ENCODE measurements around the gene HDDC3. TPM values are rescaled to one million over a fixed set of nuclear protein-coding genes. Genes with fewer than 3 reads are reported as not detected.

The HDDC3 gene
- polyA plus RNA-seq, 3 donors = 11.6 to 19.7 (median 14.8) TPM

DNA sequence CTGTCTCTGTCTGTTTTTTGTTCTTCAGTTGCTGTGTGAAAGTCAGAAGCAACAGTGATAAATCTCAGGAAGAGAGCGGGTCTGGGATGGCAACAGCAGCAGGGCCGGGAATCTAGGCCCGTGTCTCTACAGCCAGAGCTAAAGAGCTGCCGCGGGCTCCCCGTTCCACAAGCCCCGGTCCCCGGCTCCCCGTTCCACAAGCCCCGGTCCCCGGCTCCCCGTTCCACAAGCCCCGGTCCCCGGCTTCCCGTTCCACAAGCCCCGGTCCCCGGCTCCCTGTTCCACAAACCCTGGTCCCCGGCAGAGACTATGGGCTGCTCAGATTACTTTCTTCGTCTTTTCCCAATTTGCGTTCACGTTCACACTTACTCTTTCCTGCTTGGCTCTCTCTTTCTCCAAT, 41.9 kb upstream of the HDDC3 start:
- no peaks in the 10 kb centered on the region for H3K9me3 ChIP-seq (replicated peaks in 1 of 2; ENCODE audit: control insufficient read depth in 1 of 2, insufficient read depth in 1 of 2, low read length in 2 of 2)
- Mint-ChIP-seq H3K9me3 (no peaks in the 10 kb centered on the region), H3K4me3 (no peak overlapping the region), H3K27ac (peak overlapping the region in 1 of 7 donors; percentile 54), H3K4me1 (no peaks in the 10 kb centered on the region), H3K36me3 (peaks cover 52 to 78% of the 10 kb centered on the region in 2 donors), H3K27me3 (ENCODE audit: low read depth in 3 of 3) (no peaks in the 10 kb centered on the region)
- H3K4me3 ChIP-seq (replicated peaks in 1 of 3; ENCODE audit: low read depth in 2 of 3, low read length in 3 of 3) = no peak overlapping the region
- WGBS (ENCODE audit: insufficient coverage) = 98% methylated on average over 21 of the region's 21 CpGs
- H3K27ac ChIP-seq (ENCODE audit: low read depth in 1 of 2, low read length in 2 of 2) = no peak overlapping the region
- no peak for DNase-seq
- intact Hi-C loops (cut with micrococcal nuclease) = no loop called here
- H3K4me2 ChIP-seq (replicated peaks; ENCODE audit: extremely low read depth, low read length, poor library complexity, severe bottlenecking) = no peak overlapping the region
- H3K9ac ChIP-seq (ENCODE audit: insufficient read depth, low read length, poor library complexity, severe bottlenecking) = no peak overlapping the region
- peaks cover 50 to 92% of the 10 kb centered on the region in 2 donors for H3K36me3 ChIP-seq (replicated peaks in 1 of 2; ENCODE audit: control insufficient read depth in 1 of 2, insufficient read depth in 2 of 2, low read length in 2 of 2)
- no peaks in the 10 kb centered on the region for H4K20me1 ChIP-seq (ENCODE audit: insufficient read depth, low read length)
- H3K4me1 ChIP-seq (ENCODE audit: control insufficient read depth in 1 of 2, insufficient read depth in 2 of 2, low read length in 2 of 2) = no peaks in the 10 kb centered on the region
- H2AFZ ChIP-seq (ENCODE audit: insufficient read depth, low read depth, low read length, poor library complexity, severe bottlenecking) = no peak overlapping the region
- H3K27me3 ChIP-seq (ENCODE audit: control insufficient read depth in 2 of 2, insufficient read depth in 2 of 2, low read length in 2 of 2) = no peaks in the 10 kb centered on the region
- no peaks in the 10 kb centered on the region for H3K79me2 ChIP-seq (ENCODE audit: insufficient read depth, low read length)
- TF ChIP-seq, protein P1, sequence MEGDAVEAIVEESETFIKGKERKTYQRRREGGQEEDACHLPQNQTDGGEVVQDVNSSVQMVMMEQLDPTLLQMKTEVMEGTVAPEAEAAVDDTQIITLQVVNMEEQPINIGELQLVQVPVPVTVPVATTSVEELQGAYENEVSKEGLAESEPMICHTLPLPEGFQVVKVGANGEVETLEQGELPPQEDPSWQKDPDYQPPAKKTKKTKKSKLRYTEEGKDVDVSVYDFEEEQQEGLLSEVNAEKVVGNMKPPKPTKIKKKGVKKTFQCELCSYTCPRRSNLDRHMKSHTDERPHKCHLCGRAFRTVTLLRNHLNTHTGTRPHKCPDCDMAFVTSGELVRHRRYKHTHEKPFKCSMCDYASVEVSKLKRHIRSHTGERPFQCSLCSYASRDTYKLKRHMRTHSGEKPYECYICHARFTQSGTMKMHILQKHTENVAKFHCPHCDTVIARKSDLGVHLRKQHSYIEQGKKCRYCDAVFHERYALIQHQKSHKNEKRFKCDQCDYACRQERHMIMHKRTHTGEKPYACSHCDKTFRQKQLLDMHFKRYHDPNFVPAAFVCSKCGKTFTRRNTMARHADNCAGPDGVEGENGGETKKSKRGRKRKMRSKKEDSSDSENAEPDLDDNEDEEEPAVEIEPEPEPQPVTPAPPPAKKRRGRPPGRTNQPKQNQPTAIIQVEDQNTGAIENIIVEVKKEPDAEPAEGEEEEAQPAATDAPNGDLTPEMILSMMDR (IDR thresholded peaks at IDR 0.05) = no peak

DNA sequence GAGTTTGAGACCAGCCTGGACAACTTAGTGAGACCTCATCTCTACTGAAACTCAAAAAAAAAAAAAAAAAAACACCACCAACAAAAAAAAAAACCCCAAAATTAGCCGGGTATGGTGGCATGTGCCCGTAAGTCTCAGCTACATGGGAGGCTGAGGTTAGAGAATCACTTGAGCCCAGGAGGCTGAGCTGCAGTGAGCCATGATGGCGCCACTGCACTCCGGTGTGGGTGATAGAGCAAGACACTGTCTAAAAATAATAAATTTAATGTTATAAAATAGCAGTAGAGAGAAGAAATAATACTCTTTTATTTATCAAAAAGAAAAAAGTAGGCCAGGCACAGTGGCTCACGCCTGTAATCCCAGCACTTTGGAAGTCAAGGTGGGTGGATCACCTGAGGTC, 39.8 kb upstream of the HDDC3 start:
- intact Hi-C loops (cut with micrococcal nuclease) = no loop called here
- Histone ChIP-seq H2AFZ (ENCODE audit: insufficient read depth, low read depth, low read length, poor library complexity, severe bottlenecking) (no peak overlapping the region), H3K9ac (ENCODE audit: insufficient read depth, low read length, poor library complexity, severe bottlenecking) (no peak overlapping the region), H3K27me3 (ENCODE audit: control insufficient read depth in 2 of 2, insufficient read depth in 2 of 2, low read length in 2 of 2) (no peaks in the 10 kb centered on the region), H3K9me3 (replicated peaks in 1 of 2; ENCODE audit: control insufficient read depth in 1 of 2, insufficient read depth in 1 of 2, low read length in 2 of 2) (no peaks in the 10 kb centered on the region), H3K4me3 (replicated peaks in 1 of 3; ENCODE audit: low read depth in 2 of 3, low read length in 3 of 3) (no peak overlapping the region), H3K79me2 (ENCODE audit: insufficient read depth, low read length) (no peaks in the 10 kb centered on the region), H4K20me1 (ENCODE audit: insufficient read depth, low read length) (no peaks in the 10 kb centered on the region), H3K27ac (ENCODE audit: low read depth in 1 of 2, low read length in 2 of 2) (no peak overlapping the region), H3K36me3 (replicated peaks in 1 of 2; ENCODE audit: control insufficient read depth in 1 of 2, insufficient read depth in 2 of 2, low read length in 2 of 2) (peaks cover 63 to 93% of the 10 kb centered on the region in 2 donors), H3K4me2 (replicated peaks; ENCODE audit: extremely low read depth, low read length, poor library complexity, severe bottlenecking) (no peak overlapping the region), H3K4me1 (ENCODE audit: control insufficient read depth in 1 of 2, insufficient read depth in 2 of 2, low read length in 2 of 2) (no peaks in the 10 kb centered on the region)
- WGBS (ENCODE audit: insufficient coverage) = no CpG with 5 or more reads among the region's 5 CpGs
- H3K4me1 Mint-ChIP-seq = no peaks in the 10 kb centered on the region
- TF ChIP-seq, protein P1 (IDR thresholded peaks at IDR 0.05) = no peak
- H3K9me3 Mint-ChIP-seq = no peaks in the 10 kb centered on the region
- H3K27me3 Mint-ChIP-seq (ENCODE audit: low read depth in 3 of 3) = no peaks in the 10 kb centered on the region
- no peak overlapping the region for H3K27ac Mint-ChIP-seq
- H3K36me3 Mint-ChIP-seq = peaks cover 62 to 81% of the 10 kb centered on the region in 2 donors
- DNase-seq = no peak
- no peak overlapping the region for H3K4me3 Mint-ChIP-seq
